CD14-positive monocyte (primary cell): Measurements from ENCODE around the gene SEPTIN5. TPM values are rescaled to one million over a fixed set of nuclear protein-coding genes. Genes with fewer than 3 reads are reported as not detected.

Experiments used
- DNase-seq, 3 donors: peaks; one replicate each; pipeline ENCODE4 v3.0.0-alpha.2; 2011 to 2022
- H2AFZ ChIP-seq: 2 replicates; pipeline ENCODE4 v1.6.0; 2012; ENCODE audit warnings: mild to moderate bottlenecking, low read depth, low read length, inconsistent platforms; ENCODE audit not compliant: insufficient read depth, poor library complexity, severe bottlenecking
- H3K27ac ChIP-seq, 2 donors: 1 replicate in 1 of 2; 2 replicates in 1 of 2; pipeline ENCODE4 v1.5.1; 2012 to 2013; ENCODE audit warnings: low read length in 2 of 2, control low read depth in 1 of 2, inconsistent platforms in 1 of 2, low read depth in 1 of 2, mild to moderate bottlenecking in 1 of 2
- H3K27me3 ChIP-seq, 2 donors: one replicate each; pipeline versions ENCODE4 v1.6.0 to v1.6.1; 2011 to 2013; ENCODE audit warnings: low read length in 2 of 2; ENCODE audit not compliant: control insufficient read depth in 2 of 2, insufficient read depth in 2 of 2
- H3K36me3 ChIP-seq, 2 donors: replicated peaks in 1 of 2; 1 replicate in 1 of 2; 2 replicates in 1 of 2; pipeline versions ENCODE4 v1.5.1 to v1.6.1; 2012 to 2013; ENCODE audit warnings: low read length in 2 of 2, control low read depth in 1 of 2, inconsistent platforms in 1 of 2, mild to moderate bottlenecking in 1 of 2; ENCODE audit not compliant: insufficient read depth in 2 of 2, control insufficient read depth in 1 of 2
- H3K4me1 ChIP-seq, 2 donors: 1 replicate in 1 of 2; 2 replicates in 1 of 2; pipeline versions ENCODE4 v1.5.1 to v1.6.1; 2012 to 2013; ENCODE audit warnings: low read length in 2 of 2, control low read depth in 1 of 2, inconsistent platforms in 1 of 2, mild to moderate bottlenecking in 1 of 2, moderate library complexity in 1 of 2; ENCODE audit not compliant: insufficient read depth in 2 of 2, control insufficient read depth in 1 of 2
- H3K4me2 ChIP-seq: replicated peaks from 2 replicates; pipeline ENCODE3; 2012; ENCODE audit warnings: low read length, moderate library complexity, mild to moderate bottlenecking; ENCODE audit not compliant: poor library complexity, severe bottlenecking; ENCODE audit errors: extremely low read depth
- H3K4me3 ChIP-seq, 3 experiments: fragments of 200-600 bp in 1 of 3; sonication (generic) in 1 of 3; replicated peaks in 1 of 3; 1 replicate in 2 of 3; 2 replicates in 1 of 3; pipeline ENCODE4 v1.5.1; 2011 to 2013; ENCODE audit warnings: low read length in 3 of 3, mild to moderate bottlenecking in 3 of 3, control low read depth in 2 of 3, low read depth in 2 of 3, inconsistent platforms in 1 of 3, moderate library complexity in 1 of 3
- H3K79me2 ChIP-seq: 2 replicates; pipeline ENCODE4 v1.6.0; 2012; ENCODE audit warnings: mild to moderate bottlenecking, control low read depth, inconsistent platforms, low read length, moderate library complexity; ENCODE audit not compliant: insufficient read depth
- H3K9ac ChIP-seq: 2 replicates; pipeline ENCODE4 v1.6.0; 2017; ENCODE audit warnings: low read length, mild to moderate bottlenecking; ENCODE audit not compliant: insufficient read depth, poor library complexity, severe bottlenecking
- H3K9me3 ChIP-seq, 2 donors: replicated peaks in 1 of 2; 1 replicate in 1 of 2; 2 replicates in 1 of 2; pipeline versions ENCODE4 v1.5.1 to v1.6.1; 2012 to 2013; ENCODE audit warnings: low read length in 2 of 2, control low read depth in 1 of 2; ENCODE audit not compliant: control insufficient read depth in 1 of 2, insufficient read depth in 1 of 2
- H4K20me1 ChIP-seq: 2 replicates; pipeline ENCODE4 v1.6.0; 2012; ENCODE audit warnings: mild to moderate bottlenecking, low read length, control low read depth, moderate library complexity; ENCODE audit not compliant: insufficient read depth
- H3K27ac Mint-ChIP-seq, 7 donors: one replicate each; pipeline ENCODE4 v1.8.0; 2020; ENCODE audit warnings: mild to moderate bottlenecking in 7 of 7, mixed read lengths in 7 of 7, moderate library complexity in 6 of 7, inconsistent platforms in 2 of 7
- H3K27me3 Mint-ChIP-seq, 3 donors: one replicate each; pipeline ENCODE4 v1.8.0; 2021 to 2022; ENCODE audit warnings: low read depth in 3 of 3, mild to moderate bottlenecking in 3 of 3, mixed read lengths in 3 of 3, moderate library complexity in 3 of 3, inconsistent platforms in 1 of 3
- H3K36me3 Mint-ChIP-seq, 2 donors: one replicate each; pipeline ENCODE4 v1.8.0; 2020; ENCODE audit warnings: mixed read lengths in 2 of 2, inconsistent platforms in 1 of 2, mild to moderate bottlenecking in 1 of 2
- H3K4me1 Mint-ChIP-seq: one replicate; pipeline ENCODE4 v1.8.0; 2020; ENCODE audit warnings: mild to moderate bottlenecking, mixed read lengths
- H3K4me3 Mint-ChIP-seq, 2 donors: one replicate each; pipeline ENCODE4 v1.8.0; 2020; ENCODE audit warnings: mild to moderate bottlenecking in 2 of 2, mixed read lengths in 2 of 2, moderate library complexity in 1 of 2
- H3K9me3 Mint-ChIP-seq, 7 donors: one replicate each; pipeline ENCODE4 v1.8.0; 2020 to 2022; ENCODE audit warnings: mixed read lengths in 7 of 7, mild to moderate bottlenecking in 6 of 7, moderate library complexity in 6 of 7, inconsistent platforms in 2 of 7
- WGBS: methylation state at CpG from one replicate; pipeline ENCODE4 v1.1.5; 2013; ENCODE audit warnings: missing lambda C conversion rate; ENCODE audit not compliant: insufficient coverage; 5-methylcytosine and 5-hydroxymethylcytosine counted together
- intact Hi-C, 2 donors: fragments of 100-400 bp; cut with micrococcal nuclease; formaldehyde crosslinking; loops; one replicate each; pipeline versions ENCODE4 v1.15.0 to v1.15.1; 2023
- polyA plus RNA-seq, 3 donors: library from polyadenylated mRNA; depleted of rRNA in 1 of 3; unstranded in 2 of 3; stranded (reverse) in 1 of 3; fragments of 300-500 nt in 2 of 3; fragments of >200 nt in 1 of 3; fragmentation: Illumina TruSeq in 2 of 3; gene quantifications; 1 replicate in 2 of 3; 2 replicates in 1 of 3; pipeline ENCODE4 v1.2.3, GENCODE V29; 2012 to 2021
- TF ChIP-seq, protein P1 (sequence below): fragments of 200-600 bp; IDR thresholded peaks from one replicate; pipeline ENCODE4 v1.8.0; 2022; ENCODE audit warnings: antibody characterized with exemption, mild to moderate bottlenecking

The SEPTIN5 gene
- polyA plus RNA-seq, 3 donors = 0.50 to 0.64 TPM; not detected in 1

DNA sequence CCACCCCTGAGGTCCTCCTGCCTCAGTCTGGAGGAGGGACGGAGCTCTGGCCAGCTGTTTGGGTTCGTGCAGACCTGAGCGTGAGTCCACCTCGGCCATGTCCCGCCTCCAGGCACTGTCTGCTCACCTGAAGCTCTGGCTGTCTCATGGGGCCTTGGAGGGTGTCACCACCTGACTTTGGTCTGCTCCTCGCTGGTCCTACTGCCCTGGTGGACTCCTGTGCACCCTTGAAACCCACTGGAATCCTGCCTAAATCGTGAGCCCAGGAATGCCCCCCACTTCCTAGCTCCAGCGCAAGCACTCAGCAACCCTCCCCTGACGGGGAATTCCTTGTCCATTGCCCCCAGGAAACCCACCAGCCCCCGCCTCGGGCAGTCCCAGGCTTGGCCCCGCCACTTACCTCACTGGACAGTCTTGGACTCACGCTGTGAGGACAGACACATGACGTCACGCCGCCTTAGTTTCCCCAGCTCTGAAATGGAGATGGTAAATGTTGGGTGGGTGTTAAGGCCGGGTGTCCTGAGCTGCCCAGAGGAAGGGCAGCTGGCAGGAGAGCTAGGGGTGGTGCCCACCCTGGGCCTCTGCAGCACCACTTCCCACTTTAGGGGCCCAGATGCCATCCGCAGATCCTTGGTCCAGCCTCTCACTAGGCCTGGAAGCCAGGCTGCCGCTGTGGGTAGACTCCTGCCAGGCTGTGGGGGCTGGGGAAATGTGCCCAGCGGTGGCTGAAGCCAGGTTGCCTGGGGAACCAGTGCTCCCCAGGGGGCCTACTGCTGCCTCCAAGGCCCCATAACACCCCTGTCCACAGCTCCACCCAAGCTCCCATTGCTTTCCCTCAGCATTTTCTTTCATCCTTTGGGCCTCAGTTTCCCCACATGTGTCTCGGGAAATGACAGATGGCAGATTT is 28.1 kb downstream of the SEPTIN5 start:
- peaks cover 0 to 3% (median 0%) of the 10 kb centered on the region in 7 donors for H3K9me3 Mint-ChIP-seq
- Histone ChIP-seq H3K4me3 (no peak overlapping the region), H4K20me1 (no peaks in the 10 kb centered on the region), H3K79me2 (no peaks in the 10 kb centered on the region), H3K9ac (no peak overlapping the region), H3K27me3 (no peaks in the 10 kb centered on the region), H3K36me3 (no peaks in the 10 kb centered on the region), H3K4me1 (no peaks in the 10 kb centered on the region), H2AFZ (no peak overlapping the region), H3K4me2 (no peak overlapping the region), H3K27ac (no peak overlapping the region), H3K9me3 (no peaks in the 10 kb centered on the region)
- no peak for DNase-seq
- TF ChIP-seq, protein P1, sequence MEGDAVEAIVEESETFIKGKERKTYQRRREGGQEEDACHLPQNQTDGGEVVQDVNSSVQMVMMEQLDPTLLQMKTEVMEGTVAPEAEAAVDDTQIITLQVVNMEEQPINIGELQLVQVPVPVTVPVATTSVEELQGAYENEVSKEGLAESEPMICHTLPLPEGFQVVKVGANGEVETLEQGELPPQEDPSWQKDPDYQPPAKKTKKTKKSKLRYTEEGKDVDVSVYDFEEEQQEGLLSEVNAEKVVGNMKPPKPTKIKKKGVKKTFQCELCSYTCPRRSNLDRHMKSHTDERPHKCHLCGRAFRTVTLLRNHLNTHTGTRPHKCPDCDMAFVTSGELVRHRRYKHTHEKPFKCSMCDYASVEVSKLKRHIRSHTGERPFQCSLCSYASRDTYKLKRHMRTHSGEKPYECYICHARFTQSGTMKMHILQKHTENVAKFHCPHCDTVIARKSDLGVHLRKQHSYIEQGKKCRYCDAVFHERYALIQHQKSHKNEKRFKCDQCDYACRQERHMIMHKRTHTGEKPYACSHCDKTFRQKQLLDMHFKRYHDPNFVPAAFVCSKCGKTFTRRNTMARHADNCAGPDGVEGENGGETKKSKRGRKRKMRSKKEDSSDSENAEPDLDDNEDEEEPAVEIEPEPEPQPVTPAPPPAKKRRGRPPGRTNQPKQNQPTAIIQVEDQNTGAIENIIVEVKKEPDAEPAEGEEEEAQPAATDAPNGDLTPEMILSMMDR = no peak
- peak overlapping the region in 1 of 7 donors; percentile 42 for H3K27ac Mint-ChIP-seq
- no peaks in the 10 kb centered on the region for H3K36me3 Mint-ChIP-seq
- WGBS = 94% methylated on average over 15 of the region's 21 CpGs
- no peak overlapping the region for H3K4me3 Mint-ChIP-seq
- H3K27me3 Mint-ChIP-seq = peaks cover 0 to 6% (median 6%) of the 10 kb centered on the region in 3 donors
- intact Hi-C loops = no loop called here
- no peaks in the 10 kb centered on the region for H3K4me1 Mint-ChIP-seq

DNA sequence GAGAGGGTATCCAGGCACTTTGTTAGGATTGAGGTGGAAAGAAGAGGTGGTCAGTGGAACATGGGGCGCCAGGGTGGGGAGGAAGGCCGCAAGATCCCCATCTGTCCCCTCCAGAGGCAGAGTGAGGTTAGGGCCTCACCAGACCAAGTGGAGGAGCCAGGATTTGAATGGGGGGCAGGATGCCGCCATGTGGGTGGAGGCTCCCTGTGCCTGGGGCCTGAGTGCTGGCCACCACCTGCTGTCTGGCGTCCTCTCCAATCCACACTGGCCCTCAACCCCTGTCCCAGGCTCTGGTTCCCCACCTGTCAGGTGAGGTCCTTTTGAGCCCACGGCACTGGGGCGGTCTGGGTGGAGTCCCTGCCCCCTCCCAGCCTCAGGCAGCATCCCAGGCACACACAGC is 28.8 kb downstream of the SEPTIN5 start:
- H3K9ac ChIP-seq = no peak overlapping the region
- TF ChIP-seq, protein P1 = no peak
- Mint-ChIP-seq H3K36me3 (no peaks in the 10 kb centered on the region), H3K27me3 (peaks cover 1 to 9% (median 7%) of the 10 kb centered on the region in 3 donors), H3K27ac (no peak overlapping the region), H3K4me3 (no peak overlapping the region), H3K4me1 (no peaks in the 10 kb centered on the region), H3K9me3 (peaks cover 0 to 3% (median 0%) of the 10 kb centered on the region in 7 donors)
- H3K36me3 ChIP-seq = no peaks in the 10 kb centered on the region
- H3K4me1 ChIP-seq = no peaks in the 10 kb centered on the region
- H3K79me2 ChIP-seq = no peaks in the 10 kb centered on the region
- H3K27ac ChIP-seq = no peak overlapping the region
- H3K4me3 ChIP-seq = no peak overlapping the region
- no peaks in the 10 kb centered on the region for H3K9me3 ChIP-seq
- intact Hi-C loops = no loop called here
- no peak overlapping the region for H3K4me2 ChIP-seq
- H4K20me1 ChIP-seq = no peaks in the 10 kb centered on the region
- DNase-seq = no peak
- no peak overlapping the region for H2AFZ ChIP-seq
- 88% methylated on average over 3 of the region's 6 CpGs for WGBS
- no peaks in the 10 kb centered on the region for H3K27me3 ChIP-seq
